ENCODE measurements around the gene MYO18A.

GRCh38 chr17:29062215-29062614 is 118.0 kb downstream of the MYO18A start:
- TF ChIP-seq IRF3 (IDR thresholded peaks at IDR 0.05) (no peak), TAF1 (IDR thresholded peaks at IDR 0.05; ENCODE audit: borderline replicate concordance, low read depth, low read length) (no peak), NRF1 (conservative IDR thresholded peaks at IDR 0.05; ENCODE audit: low read depth, low read length) (no peak), POLR2AphosphoS5 (IDR thresholded peaks at IDR 0.05; ENCODE audit: low read length) (no peak), MYC (IDR thresholded peaks at IDR 0.05; ENCODE audit: insufficient read depth, insufficient read length, insufficient replicate concordance, low read length, severe bottlenecking) (no peak), ZNF24 (IDR thresholded peaks at IDR 0.05) (no peak), MXI1 (IDR thresholded peaks at IDR 0.05; ENCODE audit: low read depth, low read length) (no peak), CHD1 (IDR thresholded peaks at IDR 0.05; ENCODE audit: low read depth, low read length) (no peak), POLR2A (IDR thresholded peaks at IDR 0.05; ENCODE audit: low read depth, low read length) (no peak)

Measured in GM12878 (cell line).